Breast epithelium (tissue), 4 donors: ENCODE measurements around the gene FCHO2. TPM values are rescaled to one million over a fixed set of nuclear protein-coding genes. Genes with fewer than 3 reads are reported as not detected.

Experiments used
- DNase-seq, 2 donors: peaks; one replicate each; pipeline ENCODE4 v3.0.0-alpha.2; 2019; ENCODE audit warnings: low spot score in 2 of 2
- H3K27ac ChIP-seq, 2 donors: fragments of 200-600 bp; sonication (generic) in 1 of 2; one replicate each; pipeline ENCODE4 v1.5.1; 2016 to 2019; ENCODE audit warnings: mild to moderate bottlenecking in 1 of 2
- H3K27me3 ChIP-seq, 2 donors: fragments of 200-600 bp; sonication (generic) in 1 of 2; one replicate each; pipeline versions ENCODE4 v1.5.1 to v1.6.0; 2017 to 2019; ENCODE audit warnings: control low read depth in 1 of 2, mild to moderate bottlenecking in 1 of 2
- H3K36me3 ChIP-seq: fragments of 200-600 bp; one replicate; pipeline ENCODE4 v1.5.1; 2019
- H3K4me1 ChIP-seq, 2 donors: fragments of 200-600 bp; sonication (generic); one replicate each; pipeline ENCODE4 v1.5.1; 2016 to 2019; ENCODE audit warnings: control low read depth in 1 of 2
- H3K4me3 ChIP-seq, 3 donors: fragments of 200-600 bp; sonication (generic); 1 replicate in 2 of 3; 2 replicates in 1 of 3; pipeline ENCODE4 v1.5.1; 2016 to 2019; ENCODE audit warnings: mild to moderate bottlenecking in 3 of 3, moderate library complexity in 2 of 3
- H3K9me3 ChIP-seq, 2 donors: fragments of 200-600 bp; sonication (generic) in 1 of 2; one replicate each; pipeline ENCODE4 v1.5.1; 2016 to 2019; ENCODE audit warnings: control low read depth in 1 of 2
- POLR2A ChIP-seq: fragments of 450-650 bp; IDR thresholded peaks from one replicate; pipeline ENCODE4 v1.6.1; 2016; ENCODE audit warnings: antibody characterized with exemption, mild to moderate bottlenecking, moderate library complexity
- POLR2AphosphoS5 ChIP-seq, 3 donors: sonication (generic); formaldehyde crosslinking; IDR thresholded peaks; one replicate each; pipeline ENCODE4 v1.6.1; 2017; ENCODE audit warnings: antibody characterized with exemption in 3 of 3
- intact Hi-C: fragments of 100-400 bp; cut with DNase I; formaldehyde crosslinking; loops from one replicate; pipeline ENCODE4 v1.15.1; 2023; ENCODE audit warnings: low total_unique reads
- total RNA-seq, 3 donors: library from RNA; depleted of rRNA; stranded (reverse); fragments of >200 nt; gene quantifications; one replicate each; pipeline ENCODE4 v1.1.0, GENCODE V29; 2016
- TF ChIP-seq, protein P1 (sequence below), 3 donors: fragments of 450-650 bp; IDR thresholded peaks; one replicate each; pipeline ENCODE4 v1.5.1; 2016 to 2017; ENCODE audit warnings: antibody characterized with exemption in 3 of 3, mild to moderate bottlenecking in 3 of 3, moderate library complexity in 3 of 3

FCHO2 gene
- total RNA-seq, 3 donors from 2014 or later: 30.5 to 58.8 (median 46.7) TPM

DNA sequence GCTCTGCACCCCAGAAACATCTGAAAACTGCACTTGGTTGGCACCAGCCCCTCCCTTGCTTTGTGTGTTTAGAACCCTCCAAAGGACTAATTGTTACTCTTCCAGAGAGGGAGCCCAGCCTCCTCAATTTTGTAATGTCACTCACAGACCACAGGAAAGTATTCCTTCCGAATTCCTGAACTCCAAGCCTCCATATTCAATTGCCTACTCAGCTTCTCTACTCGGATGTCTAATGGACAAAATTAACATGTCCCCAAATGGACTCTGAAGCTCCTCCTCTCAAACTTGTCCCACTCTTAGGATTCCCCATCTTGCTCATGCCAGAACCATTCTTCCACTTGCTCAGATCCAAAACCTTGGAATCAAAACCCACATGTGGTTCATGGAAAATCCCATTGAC, 160.7 kb downstream of the FCHO2 start:
- Histone ChIP-seq H3K4me1 (no peaks in the 10 kb centered on the region), H3K36me3 (no peaks in the 10 kb centered on the region), H3K4me3 (no peak overlapping the region), H3K9me3 (no peaks in the 10 kb centered on the region), H3K27ac (no peak overlapping the region), H3K27me3 (no peaks in the 10 kb centered on the region)
- no peak for DNase-seq
- intact Hi-C loops: no loop called here
- TF ChIP-seq POLR2A (no peak), POLR2AphosphoS5 (IDR thresholded peaks at IDR 0.05) (no peak)
- TF ChIP-seq, protein P1, sequence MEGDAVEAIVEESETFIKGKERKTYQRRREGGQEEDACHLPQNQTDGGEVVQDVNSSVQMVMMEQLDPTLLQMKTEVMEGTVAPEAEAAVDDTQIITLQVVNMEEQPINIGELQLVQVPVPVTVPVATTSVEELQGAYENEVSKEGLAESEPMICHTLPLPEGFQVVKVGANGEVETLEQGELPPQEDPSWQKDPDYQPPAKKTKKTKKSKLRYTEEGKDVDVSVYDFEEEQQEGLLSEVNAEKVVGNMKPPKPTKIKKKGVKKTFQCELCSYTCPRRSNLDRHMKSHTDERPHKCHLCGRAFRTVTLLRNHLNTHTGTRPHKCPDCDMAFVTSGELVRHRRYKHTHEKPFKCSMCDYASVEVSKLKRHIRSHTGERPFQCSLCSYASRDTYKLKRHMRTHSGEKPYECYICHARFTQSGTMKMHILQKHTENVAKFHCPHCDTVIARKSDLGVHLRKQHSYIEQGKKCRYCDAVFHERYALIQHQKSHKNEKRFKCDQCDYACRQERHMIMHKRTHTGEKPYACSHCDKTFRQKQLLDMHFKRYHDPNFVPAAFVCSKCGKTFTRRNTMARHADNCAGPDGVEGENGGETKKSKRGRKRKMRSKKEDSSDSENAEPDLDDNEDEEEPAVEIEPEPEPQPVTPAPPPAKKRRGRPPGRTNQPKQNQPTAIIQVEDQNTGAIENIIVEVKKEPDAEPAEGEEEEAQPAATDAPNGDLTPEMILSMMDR (IDR thresholded peaks at IDR 0.05): no peak

DNA sequence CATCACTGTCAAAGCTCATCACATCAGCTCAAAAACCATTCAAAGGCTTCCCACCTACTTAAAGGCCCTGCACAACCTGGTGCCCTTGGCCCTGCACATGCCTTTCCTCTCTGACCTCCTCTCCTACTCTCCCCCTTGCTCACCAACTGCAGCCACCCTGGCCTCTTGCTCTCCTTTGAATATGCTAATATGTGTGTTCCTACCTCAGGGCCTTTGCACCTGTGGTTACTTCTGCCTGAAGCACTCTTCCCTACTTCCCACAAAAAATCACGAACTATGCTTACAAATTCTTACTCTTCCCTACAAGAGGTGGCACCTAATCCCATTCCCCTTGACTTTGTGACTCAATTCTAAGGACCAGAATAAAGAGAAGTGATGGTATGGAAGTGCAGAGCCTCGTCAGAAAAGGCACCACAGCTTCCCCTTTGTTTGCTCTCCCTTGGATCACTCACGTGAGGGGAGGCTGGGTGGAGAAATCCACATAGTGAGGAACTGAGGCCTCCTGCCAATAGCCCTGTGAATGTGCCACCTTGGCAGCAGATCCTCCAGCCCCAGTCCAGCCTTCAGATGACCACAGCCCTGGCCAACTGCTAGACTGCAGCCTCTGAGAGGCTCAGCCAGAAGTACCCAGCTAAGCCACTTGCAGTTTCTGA, 161.4 kb downstream of the FCHO2 start:
- Histone ChIP-seq H3K9me3 (no peaks in the 10 kb centered on the region), H3K27ac (no peak overlapping the region), H3K27me3 (peaks cover 0 to 3% of the 10 kb centered on the region in 2 donors), H3K36me3 (no peaks in the 10 kb centered on the region), H3K4me3 (no peak overlapping the region), H3K4me1 (no peaks in the 10 kb centered on the region)
- TF ChIP-seq POLR2AphosphoS5 (IDR thresholded peaks at IDR 0.05) (no peak), POLR2A (no peak)
- TF ChIP-seq, protein P1 (IDR thresholded peaks at IDR 0.05): no peak
- DNase-seq: no peak
- intact Hi-C loops: no loop called here

DNA sequence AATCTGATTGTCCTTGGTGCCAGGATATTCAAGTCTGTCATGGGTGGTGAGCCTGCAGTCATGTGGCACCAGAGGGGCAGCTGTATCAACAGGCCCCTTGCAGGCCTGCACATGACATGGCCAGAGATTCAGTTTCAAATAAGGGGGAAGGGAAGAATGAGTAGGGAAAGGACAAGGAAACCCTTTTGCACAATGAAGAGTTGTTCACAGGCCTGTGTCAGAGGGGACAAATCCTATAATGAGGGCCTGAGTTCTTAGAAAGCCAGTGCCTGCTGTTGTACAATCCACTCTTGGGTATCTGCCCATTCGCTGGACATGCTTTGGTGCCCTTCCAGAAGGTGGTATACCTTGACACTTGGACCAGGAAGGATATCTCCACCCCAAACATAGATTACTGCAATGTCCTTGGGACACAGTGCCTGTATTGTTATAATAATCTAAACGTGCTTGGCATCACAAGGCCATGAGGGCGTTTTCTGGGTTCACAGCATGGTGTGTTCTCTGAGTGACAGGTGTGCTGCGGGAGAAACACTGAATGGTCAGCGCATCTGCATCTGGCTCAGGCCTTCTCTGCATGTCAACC, 162.6 kb downstream of the FCHO2 start:
- Histone ChIP-seq H3K4me3 (no peak overlapping the region), H3K4me1 (no peaks in the 10 kb centered on the region), H3K9me3 (no peaks in the 10 kb centered on the region), H3K27me3 (peaks cover 0 to 3% of the 10 kb centered on the region in 2 donors), H3K36me3 (no peaks in the 10 kb centered on the region), H3K27ac (no peak overlapping the region)
- no peak for TF ChIP-seq POLR2A
- no peak for TF ChIP-seq POLR2AphosphoS5 (IDR thresholded peaks at IDR 0.05)
- TF ChIP-seq, protein P1 (IDR thresholded peaks at IDR 0.05): no peak
- no peak for DNase-seq
- intact Hi-C loops: no loop called here

DNA sequence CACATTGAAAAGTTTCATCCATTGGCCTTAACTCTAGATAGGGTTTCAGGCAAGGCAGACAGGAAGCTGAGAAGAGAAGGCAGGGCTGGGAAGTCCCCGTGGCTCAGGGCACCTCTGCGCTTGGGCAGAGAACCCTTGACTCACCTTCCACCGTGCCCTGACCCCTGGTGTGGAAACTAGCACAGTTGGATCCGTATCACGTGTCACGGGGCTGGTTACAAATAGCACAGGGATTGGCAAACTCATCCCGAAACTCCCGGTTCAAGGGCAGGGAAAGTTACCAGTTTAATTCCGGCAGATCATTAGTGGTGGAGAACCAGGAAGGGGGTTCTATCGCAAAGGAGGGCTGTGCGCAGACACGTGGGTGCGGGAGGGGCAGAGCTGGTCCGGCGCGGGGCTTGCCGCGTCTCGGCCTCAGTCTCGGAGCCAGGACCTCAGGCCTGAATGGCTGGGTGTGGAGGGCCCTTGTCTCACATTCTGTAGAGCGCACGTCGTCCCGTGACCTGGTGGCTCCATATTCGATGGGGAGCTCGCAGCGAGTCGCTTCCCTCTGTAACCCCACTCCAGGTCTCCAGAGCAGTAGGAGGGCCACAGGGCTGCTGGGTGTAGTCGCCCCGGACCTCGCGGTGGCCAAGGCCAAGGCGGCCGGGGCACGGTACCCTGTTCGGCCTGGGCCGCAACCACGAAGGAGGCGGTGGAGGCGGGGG, 163.8 kb downstream of the FCHO2 start:
- no peak overlapping the region for H3K27ac ChIP-seq
- DNase-seq: no peak
- peak overlapping the region; percentile 45 to 69 (median 51) for H3K4me3 ChIP-seq

More for the DNA sequence above, 163.8 kb downstream of the FCHO2 start:
- intact Hi-C loops: no loop called here
- H3K36me3 ChIP-seq: no peaks in the 10 kb centered on the region
- H3K9me3 ChIP-seq: no peaks in the 10 kb centered on the region
- H3K27me3 ChIP-seq: peaks cover 0 to 3% of the 10 kb centered on the region in 2 donors
- H3K4me1 ChIP-seq: no peaks in the 10 kb centered on the region
- TF ChIP-seq POLR2A (no peak), POLR2AphosphoS5 (IDR thresholded peaks at IDR 0.05) (no peak)
- TF ChIP-seq, protein P1 (IDR thresholded peaks at IDR 0.05): no peak
